T1000 (cell line): Measurements from ENCODE around the gene DUSP19.
"Not testable (repeated sequence)": the region's sequence is repeated elsewhere in the genome, so short reads cannot be mapped to it uniquely, and the experiment has no call there.

Source experiments
- DNase-seq: peaks from one replicate; lab custom pipeline; 2025; ENCODE audit warnings: mixed read lengths; lab: John Stamatoyannopoulos, UW

DUSP19 gene, protein sequence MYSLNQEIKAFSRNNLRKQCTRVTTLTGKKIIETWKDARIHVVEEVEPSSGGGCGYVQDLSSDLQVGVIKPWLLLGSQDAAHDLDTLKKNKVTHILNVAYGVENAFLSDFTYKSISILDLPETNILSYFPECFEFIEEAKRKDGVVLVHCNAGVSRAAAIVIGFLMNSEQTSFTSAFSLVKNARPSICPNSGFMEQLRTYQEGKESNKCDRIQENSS

DNA sequence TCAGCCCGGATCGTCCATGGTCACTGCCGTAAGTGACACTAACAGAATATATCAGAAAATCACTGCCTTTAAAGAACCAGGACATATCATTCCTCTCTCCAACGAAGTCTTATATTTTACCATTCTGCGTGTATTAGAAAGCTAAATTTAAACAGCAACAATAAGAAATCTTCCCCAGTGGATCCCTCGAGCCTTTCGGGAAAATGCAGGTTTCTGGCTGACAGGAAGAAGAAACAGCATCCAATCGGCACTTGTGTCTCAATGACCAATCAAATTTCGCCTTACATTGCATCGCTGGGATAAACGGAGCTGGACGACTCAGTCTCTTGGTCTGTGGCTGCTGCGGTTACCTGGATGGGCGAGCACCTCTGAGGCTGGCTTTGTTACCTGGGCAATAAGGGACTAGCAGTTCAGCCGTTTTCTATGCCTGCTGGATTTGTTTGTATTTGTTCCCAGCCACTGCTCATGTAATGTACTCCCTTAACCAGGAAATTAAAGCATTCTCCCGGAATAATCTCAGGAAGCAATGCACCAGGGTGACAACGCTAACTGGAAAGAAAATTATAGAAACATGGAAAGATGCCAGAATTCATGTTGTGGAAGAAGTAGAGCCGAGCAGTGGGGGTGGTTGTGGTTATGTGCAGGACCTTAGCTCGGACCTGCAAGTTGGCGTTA is at the start of gene DUSP19:
TSS of gene DUSP19 (plus strand) at position 284 of the 675 bp plus-strand sequence. CDS start at position 471, 187 bp downstream.
- DNase-seq: peak; percentile 82

DNA sequence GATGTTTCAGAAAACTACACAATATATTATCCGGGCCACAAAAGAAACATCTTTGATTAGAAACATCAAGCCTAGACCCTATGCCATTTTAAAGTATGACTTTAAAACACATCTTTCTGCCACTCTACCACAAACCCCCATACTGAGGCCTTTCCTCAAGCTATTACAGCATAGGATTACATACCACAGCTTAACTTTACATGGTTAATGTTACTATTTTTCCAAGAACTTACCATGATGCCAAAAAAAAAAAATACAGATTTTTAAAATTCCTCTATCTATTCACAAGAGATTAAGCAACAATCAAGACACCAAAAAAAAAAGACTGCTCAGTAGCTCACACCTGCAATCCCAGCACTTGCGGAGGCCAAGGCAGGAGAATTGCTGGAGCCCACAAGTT is 49.3 kb upstream of the DUSP19 start:
- DNase-seq: no peak

DNA sequence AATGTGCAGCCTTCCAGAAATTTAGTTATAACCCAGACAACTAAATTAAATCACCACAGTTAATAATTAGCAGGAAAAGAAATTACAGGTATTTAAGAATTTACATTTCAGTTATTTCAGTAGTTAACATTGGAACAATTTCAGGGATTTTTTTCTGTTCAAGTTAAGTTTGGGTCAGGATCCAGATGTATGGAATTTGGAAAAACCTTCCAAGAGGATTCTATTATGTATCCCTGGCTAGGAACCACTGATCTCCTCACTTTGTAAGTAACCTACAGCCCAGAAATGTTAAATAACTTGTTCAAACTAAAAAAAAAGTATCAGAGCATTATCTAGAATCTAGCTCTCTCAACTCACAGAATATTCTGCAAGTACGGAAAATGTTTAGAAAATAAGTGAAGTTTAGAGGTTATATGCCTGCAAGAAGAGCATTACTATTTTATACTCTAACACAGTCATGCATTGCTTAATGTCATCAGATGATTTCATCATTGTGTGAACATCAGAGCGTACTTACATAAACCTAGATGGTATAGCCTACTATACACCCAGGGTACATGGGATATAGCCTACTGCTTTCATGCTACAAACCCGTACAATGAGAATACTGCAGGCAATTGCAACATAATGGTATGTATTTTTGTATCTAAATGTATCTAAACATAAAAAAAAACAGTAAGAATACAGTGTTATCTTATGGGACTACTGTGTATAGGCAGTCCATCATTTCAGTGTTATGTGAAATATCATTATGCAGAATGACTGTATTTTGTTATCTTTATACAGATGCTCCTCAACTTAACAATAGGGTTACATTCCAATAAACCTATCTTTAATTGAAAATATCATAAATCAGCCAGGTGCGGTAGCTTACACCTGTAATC is 46.4 kb upstream of the DUSP19 start:
- no peak for DNase-seq

DNA sequence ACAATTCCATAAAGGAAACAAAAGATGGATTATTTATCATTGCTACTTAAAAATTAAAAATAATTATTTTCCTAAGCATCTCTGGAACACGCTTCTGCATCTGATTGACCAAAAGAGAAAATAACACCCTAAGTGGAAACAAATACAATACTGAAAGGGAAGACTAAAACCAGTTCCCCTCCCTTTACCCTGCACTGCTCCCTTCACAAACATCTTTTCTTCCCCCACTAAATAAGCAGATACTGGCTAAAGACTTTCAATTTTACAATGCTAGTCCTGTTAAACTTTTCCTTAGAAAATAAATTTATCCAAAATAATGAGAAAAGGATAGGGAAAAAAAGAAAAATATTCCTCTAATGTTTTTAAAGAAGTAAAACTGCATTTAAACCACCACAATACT is 44.6 kb upstream of the DUSP19 start:
- DNase-seq: no peak

DNA sequence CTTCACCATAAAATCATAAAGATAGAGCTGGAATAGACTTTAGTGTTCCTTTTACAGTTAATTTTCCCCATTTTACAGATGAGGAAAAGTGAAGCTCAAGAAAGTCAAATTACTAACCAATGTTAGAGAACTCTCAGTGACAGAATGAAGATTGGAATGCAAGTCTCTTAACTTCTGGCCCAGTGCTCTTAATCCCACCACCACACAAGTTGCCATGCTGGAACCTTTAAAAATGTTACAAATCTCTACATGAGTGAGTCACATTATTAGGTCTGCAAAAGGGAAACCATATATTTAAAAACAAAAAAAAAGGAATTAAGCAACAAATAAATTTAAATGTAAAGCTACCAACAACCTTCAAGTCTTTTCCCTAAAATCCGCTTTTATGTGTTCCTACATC is 43.7 kb upstream of the DUSP19 start:
- DNase-seq: no peak

DNA sequence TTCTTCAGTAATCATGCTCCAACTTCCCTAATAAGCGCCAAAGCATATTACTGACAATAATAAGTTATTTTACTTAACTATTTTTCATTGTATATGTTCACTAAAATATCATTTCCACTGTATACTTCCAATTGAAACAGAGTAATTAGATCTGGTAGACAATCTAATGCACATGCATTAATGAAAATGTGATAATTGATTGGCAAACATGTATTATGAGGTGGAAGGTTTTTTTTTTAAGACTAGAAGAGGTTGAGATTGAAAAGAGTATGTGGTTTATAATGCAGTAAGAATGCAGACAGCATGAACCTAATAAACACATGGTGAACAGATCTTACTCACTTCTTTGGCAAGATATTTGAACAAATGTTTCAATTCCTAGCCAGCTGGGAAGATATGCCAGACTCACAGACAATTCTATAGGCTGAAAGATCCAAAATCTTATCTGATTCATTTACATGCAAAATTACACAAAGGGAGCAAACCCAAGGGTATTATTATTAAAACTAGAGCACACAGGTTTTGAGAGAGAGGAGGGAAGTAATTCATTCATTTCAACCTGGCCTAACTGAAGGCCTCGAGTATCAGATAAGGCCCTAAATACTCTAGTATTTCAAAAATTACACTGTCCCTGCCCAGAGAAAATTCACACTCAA is 43.1 kb upstream of the DUSP19 start:
- no peak for DNase-seq

DNA sequence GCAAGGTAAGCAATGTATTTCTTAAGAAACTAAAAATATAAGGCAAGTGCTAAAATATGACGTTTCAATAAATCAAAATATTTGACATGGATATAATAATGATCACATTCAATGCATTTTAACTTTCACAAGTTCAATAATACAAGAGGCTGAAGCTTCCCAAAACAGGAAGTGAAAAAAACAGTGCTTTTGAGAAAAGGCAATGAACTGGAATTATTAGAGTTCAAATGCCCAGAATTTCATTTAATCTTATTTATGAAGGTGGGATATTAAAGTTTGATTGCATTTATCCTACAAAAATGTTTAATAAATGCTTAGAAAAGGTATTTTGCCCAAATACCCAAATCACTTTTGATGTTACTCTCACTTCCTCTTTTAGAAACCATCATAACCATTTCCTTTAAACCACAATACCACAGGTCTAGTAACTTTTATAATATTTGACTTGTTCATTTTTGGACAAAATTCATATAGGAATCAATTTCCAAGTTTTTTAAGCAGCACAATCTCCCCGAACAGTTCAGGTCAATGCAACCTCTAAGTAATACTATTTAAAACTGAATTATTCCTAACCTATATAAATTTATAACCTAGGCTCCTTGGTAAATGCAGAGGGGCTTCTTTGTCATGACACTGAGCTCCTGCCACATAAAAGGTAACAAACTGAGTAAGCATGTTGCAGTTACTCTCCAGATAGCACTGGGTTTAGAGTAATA is 42.4 kb upstream of the DUSP19 start:
- no peak for DNase-seq

DNA sequence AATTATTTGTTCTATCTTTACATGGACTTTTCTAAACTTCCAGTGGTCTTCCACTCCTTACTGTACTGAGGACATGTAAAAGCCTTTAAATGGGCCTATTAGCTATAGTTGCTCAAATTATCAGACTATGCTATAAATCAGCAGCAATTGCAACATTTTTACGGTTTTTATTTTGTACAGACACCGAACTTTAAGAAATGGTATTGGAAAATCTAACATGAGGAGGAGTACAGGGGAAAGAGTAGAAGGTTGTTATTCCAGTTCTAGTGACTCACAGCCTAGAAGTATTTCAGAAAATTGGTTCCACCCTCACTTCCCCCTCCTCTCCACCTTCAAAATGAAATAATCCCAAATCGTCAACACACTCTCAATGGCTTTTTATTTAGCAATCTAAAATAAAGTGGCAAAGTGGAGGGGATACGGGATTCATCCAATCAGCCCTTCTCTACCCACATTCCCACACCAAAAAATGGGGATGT is 41.4 kb upstream of the DUSP19 start:
- peak; percentile 24 for DNase-seq

DNA sequence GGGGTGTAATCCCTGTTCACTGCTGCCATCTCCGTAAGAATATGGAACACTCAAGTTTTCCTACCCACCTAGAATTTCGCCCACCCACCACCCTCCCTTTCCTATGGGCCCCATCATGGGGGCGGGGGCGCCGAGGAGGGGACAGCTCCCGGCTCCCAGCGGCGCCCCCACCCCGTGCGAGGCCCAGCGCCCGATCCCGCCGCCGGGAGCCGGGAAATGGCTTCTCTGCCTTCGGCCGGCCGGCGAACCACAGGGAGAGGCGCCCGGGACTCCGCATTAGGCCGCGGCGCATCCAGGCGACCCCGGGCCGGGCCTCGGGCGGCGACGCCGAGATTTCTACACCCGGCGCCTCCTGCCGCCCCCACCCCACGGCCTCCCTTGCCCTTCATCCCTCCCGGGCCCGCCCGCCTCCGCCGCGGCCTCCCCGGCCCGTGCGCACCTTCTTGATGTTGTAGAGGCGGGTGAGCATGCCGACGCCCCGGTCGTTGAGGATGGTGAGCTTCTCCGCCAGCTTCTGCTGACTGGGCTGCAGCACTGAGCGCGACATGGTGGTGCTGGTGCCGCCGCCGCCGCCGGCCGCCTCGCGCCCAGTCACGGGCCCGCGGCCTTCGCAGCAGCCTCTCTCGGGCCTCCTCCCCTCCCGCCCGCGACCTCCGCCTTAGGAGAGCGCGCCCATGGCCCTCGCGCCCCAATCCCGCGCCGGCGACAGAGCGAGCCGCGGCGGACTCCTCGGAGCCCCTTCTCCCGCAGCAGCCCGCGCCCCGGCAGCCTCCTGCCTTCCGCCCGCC is 40.8 kb upstream of the DUSP19 start:
- peak; percentile 78 for DNase-seq

DNA sequence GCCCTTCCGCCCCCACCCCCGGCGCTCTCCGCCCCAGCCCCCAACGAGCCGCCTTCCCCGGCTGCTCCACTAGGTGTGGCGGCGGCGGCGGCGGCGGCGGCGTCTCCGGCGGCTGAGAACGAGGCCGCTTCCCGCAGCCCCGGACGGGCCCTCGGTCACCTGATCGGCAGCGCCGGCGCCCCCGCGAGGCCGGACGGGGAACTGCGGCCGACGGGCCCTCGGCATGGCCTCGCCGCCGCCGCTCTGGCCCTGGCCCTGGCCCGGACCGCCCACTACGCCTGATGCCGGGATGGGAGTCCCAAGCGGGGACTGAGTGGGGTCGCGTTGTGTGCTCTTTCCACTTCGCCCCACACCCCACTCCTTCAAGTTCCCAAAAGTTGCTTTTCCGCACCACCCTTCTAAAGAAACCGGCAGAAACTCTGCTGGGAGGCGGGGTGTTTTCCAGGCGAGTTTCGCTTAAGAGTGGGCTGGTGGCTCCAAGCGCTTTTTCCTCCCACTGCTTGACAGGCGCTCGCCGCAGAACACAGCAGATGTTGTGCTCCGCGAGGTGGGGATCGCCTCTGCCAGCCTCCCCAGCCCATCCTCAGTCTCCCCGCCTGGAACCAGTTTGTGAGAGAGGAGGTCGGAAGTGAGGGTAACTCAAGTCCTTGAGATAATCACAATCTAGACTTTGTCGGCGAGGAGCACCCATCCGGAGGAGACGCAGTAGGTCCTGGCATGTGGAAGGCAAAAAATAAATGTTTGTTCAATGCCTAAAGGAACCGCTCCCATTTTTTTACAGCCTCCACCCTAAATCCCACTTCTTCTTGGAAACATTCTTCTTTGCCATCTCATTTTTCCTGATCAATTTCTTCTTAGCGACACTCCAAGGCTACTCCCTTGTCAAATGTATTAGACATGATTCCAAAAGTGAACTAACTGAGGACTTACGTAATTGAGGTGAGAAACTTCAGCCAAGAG is 39.9 kb upstream of the DUSP19 start, which contains the start of gene NCKAP1:
TSS of gene NCKAP1 (minus strand) at position 117 of the 960 bp plus-strand sequence. CDS start 358 bp downstream, outside the sequence.
- peak; percentile 84 for DNase-seq

DNA sequence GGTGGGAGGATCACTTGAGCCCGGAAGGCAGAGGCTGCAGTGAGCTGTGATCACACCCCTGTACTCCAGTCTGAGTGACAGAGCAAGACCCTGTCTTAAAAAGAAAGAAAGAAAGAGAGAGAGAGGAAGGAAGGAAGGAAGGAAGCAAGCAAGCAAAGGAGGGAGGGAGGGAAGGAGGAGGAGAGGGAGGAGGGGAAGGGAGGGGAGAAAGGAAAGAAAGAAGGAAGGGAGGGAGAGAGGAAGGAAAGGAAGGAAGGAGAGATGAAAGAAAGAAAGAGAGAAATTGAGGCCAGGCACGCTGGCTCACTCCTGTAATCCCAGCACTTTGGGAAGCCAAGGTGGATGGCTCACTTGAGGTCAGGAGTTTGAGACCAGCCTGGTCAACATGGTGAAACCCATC is 37.9 kb upstream of the DUSP19 start:
- no peak for DNase-seq

DNA sequence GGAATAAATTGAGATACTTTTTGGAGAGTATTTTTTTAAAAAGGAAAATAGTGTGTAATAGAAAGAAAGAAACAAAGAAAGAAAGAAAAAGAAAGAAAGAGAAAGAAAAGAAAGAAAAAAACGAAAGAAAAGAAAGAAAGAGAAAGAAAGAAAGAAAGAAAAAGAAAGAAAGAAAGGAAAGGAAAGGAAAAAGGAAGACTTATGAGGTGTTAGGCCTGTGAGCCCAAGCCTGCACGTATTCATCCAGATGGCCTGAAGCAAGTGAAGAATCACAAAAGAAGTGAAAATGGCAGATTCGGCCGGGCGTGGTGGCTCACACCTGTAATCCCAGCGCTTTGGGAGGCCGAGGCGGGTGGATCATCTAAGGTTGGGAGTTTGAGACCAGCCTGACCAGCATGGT is 35.0 kb upstream of the DUSP19 start:
- not testable (repeated sequence) for DNase-seq

DNA sequence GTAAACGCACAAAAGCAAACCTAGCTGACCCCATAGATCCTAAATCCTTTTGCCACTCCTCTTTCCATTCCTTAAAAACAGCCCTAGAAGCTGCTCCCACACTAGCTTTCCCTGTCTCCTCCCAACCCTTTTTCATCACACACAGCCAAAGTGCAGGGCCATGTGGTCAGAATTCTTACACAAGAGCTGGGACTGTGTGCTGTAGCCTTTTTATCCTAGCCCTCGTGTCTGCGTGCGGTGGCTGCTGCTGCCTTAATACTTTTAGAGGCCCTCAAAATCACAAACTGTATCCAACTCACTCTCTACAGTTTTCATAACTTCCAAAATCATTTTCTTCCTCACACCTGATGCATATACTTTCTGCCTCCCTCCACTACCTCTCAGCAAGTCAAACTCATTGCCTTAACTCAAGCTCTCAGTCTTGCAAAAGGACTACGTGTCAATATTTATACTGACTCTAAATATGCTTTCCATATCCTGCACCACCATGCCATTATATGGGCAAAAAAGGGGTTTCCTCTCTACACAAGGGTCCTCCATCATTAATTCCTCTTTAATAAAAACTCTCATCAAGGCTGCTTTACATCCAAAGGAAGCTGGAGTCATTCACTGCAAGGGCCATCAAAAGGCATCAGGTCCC is 30.9 kb upstream of the DUSP19 start:
- not testable (repeated sequence) for DNase-seq

DNA sequence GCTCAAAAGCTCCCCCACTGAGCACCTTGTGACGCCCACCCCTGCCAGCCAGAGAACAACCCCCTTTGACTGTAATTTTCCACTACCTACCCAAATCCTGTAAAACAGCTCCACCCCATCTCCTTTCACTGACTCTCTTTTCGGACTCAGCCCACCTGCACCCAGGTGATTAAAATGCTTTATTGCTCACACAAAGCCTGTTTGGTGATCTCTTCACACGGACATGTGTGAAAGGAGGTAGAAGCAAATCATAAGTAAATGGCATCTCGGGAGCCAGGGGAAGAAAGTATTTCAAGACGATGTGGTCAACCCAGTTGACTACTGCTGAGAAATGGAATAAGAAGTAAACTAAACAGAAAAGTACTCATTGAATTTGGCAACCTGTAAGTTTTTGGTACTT is 29.1 kb upstream of the DUSP19 start:
- no peak for DNase-seq

DNA sequence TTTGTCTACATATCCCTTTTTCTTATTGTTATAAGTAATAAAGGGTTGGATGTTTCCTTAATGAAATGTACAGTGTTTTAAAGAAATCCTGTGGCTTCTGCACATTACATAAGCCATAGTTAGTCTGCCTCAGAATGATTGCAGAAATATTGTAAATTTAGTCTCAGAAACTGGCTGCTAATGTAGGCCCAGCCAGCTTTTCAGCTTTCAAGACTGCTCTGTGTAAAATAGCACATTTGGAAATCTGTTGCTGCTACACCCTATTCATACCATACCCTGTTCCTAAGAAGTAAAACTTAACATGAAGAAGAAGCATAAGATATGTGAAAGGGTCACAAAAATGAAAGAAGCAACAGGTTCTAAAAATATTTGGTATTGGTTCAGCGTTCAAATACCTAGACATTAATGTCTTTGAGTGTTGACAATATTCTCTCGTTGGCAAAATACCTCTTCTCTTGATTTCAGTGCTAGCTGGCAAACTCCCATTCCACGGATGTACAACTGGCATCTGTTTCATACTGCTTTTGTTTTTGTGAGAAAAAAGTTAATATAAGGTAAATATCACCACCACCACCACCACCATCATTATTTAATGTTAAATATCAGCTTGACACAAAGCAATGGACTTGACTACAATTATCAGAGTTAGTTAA is 21.1 kb upstream of the DUSP19 start:
- no peak for DNase-seq

DNA sequence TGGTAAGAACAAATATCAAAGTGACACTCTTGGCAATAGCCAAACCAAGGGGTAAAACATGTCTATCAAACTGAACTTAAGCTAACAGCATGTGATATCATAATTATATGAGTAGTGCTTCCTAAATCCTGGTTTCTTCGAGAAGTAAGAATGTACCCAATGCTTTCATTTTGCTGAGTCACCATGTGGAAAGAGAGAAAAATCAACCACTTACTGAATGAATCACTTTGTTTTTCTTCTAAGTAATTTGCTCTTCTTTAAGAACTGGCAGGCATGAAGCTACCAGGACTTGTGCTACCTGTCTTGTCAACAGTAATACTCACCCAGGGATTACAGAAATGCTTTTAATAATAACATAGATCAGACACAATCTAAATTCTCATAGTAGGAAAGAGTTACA is 19.0 kb upstream of the DUSP19 start:
- no peak for DNase-seq

DNA sequence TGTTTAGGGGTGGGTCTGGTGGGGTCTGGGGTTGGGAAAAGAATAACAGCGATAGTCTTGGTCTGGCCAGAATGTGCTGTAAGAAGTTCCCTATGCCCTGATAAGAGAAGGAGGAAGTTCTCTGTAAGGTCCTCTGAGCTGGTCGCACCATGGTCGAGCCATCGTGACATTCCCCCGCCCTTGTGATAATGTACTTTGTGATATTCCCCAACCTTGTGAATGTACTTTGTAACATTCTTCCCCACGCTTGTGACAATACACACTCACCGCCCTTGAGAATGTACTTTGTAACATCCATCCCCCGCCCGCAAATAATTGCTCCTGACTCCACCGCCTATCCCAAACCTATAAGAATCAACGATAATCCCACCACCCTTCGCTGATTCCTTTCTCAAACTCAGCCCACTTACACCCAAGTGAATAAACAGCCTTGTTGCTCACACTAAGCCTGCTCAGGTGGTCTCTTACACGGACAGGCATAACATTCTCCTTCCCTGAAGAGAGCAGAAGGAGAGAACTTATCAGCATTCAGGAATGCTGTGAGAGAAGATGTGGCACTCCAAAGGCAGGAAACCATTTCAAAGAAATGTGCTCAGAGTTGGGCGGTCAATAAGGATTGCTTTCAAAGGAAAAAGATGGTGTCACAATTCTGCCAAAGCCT is 17.8 kb upstream of the DUSP19 start:
- no peak for DNase-seq

DNA sequence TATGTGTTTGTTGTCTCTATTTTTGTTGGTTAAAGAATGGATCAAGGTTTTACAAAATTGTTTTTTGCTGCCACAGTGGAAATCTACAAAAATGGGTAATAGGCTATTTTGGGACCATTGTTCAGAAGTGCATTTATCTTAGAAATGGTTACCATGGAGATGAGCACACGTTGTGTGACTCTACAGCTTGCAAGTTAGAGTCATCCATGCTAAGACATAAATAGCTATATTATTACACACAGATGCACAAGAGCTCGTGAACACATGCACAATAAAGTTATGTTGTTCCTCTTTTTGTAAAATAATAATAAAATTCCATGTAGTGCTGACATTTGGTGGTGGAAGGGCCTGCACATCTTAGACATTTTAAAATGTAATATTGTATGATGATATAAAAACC is 15.5 kb upstream of the DUSP19 start:
- no peak for DNase-seq
